Cardiac fibroblast (primary cell): ENCODE data around the gene ASTN2.

Experiments
- DNase-seq, 2 donors: peaks; one replicate each; pipeline versions ENCODE4 v3.0.0 to v3.0.0-alpha.2; 2010; ENCODE audit warnings: low read depth in 2 of 2
- H3K4me3 ChIP-seq, 2 donors: replicated peaks in 1 of 2; 1 replicate in 1 of 2; 2 replicates in 1 of 2; pipeline ENCODE4 v1.5.1; 2011; ENCODE audit warnings: low read depth in 2 of 2, low read length in 2 of 2, mild to moderate bottlenecking in 2 of 2, moderate library complexity in 1 of 2
- TF ChIP-seq, protein P1 (sequence below): IDR thresholded peaks from one replicate; pipeline ENCODE4 v1.5.1; 2011; ENCODE audit warnings: low read depth, mild to moderate bottlenecking, low read length, inconsistent platforms

Gene ASTN2

GRCh38 chr9:116411506-116411905 lies 1003.4 kb downstream of the ASTN2 start:
- no peak for DNase-seq
- H3K4me3 ChIP-seq: no peak overlapping the region
- TF ChIP-seq, protein P1, sequence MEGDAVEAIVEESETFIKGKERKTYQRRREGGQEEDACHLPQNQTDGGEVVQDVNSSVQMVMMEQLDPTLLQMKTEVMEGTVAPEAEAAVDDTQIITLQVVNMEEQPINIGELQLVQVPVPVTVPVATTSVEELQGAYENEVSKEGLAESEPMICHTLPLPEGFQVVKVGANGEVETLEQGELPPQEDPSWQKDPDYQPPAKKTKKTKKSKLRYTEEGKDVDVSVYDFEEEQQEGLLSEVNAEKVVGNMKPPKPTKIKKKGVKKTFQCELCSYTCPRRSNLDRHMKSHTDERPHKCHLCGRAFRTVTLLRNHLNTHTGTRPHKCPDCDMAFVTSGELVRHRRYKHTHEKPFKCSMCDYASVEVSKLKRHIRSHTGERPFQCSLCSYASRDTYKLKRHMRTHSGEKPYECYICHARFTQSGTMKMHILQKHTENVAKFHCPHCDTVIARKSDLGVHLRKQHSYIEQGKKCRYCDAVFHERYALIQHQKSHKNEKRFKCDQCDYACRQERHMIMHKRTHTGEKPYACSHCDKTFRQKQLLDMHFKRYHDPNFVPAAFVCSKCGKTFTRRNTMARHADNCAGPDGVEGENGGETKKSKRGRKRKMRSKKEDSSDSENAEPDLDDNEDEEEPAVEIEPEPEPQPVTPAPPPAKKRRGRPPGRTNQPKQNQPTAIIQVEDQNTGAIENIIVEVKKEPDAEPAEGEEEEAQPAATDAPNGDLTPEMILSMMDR: no peak

DNA sequence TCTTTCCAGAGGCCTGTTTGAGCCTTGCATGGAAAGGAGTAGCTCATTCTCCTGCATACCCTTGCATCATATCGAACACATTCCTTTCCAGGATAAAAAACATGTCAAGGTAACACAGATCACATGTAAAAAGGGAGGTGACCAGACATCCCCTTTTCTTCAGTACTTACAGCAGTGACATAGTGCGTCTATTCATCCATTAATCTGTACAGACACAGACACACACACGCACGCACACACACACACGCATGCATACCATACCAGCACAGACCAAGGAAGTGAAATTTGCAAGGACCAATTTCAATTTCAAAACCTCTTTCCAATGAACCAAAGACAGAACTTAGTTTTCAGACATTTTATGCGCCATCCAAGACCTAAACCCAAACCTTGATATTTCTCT lies 1005.2 kb downstream of the ASTN2 start:
- H3K4me3 ChIP-seq: no peak overlapping the region
- TF ChIP-seq, protein P1: no peak

GRCh38 chr9:116409129-116409528 lies 1005.7 kb downstream of the ASTN2 start:
- no peak overlapping the region for H3K4me3 ChIP-seq
- TF ChIP-seq, protein P1: no peak
- peak in 1 of 2 donors; percentile 15 for DNase-seq

More for the DNA sequence above, 1005.2 kb downstream of the ASTN2 start:
- no peak for DNase-seq

DNA sequence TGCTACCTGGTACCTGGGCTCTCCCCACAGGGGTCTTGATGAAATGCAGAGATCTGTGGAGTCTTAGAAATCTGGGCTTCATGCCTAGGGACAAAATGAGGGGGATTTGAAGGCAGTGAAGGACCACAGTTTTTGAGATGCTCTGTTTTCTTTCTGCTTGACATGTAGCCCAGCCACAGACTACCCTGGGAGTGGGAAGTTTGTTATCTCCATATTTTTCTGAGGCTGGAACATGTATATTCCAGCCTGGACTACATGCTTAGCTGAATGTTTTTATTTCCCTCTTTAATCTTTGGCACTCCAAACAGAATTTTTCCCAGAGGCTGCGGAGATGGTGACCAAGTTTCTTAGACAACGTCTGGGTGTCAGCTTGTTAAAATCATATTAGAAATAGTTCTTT lies 1008.4 kb downstream of the ASTN2 start:
- TF ChIP-seq, protein P1: no peak
- H3K4me3 ChIP-seq: no peak overlapping the region
- peak in 1 of 2 donors; percentile 22 for DNase-seq

DNA sequence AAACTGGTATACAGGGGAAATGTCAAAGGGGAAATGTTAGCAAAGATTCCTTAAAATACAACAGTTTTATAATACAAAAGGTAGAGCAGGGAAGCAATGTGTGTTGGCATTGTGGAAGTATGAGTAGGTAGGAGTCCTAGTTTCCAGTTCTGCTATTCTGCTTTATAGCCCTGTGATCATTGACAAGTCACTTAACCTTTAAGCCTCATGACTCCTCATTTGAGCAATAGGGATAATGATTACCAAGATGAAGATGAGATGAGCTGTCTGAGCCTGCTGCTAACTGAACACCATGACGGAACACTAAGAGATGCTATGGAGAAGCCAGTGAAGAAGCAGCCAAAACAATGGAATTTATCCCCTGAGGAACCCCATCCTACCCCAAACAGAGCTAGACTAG lies 1009.5 kb downstream of the ASTN2 start:
- TF ChIP-seq, protein P1: no peak
- no peak overlapping the region for H3K4me3 ChIP-seq
- DNase-seq: peak in 1 of 2 donors; percentile 55

- H3K4me3 ChIP-seq: no peak overlapping the region
- TF ChIP-seq, protein P1: no peak
Measured at GRCh38 chr9:116404228-116404627, 1010.6 kb downstream of the ASTN2 start.

GRCh38 chr9:116403171-116403570 lies 1011.7 kb downstream of the ASTN2 start:
- DNase-seq: peak in 1 of 2 donors; percentile 41
- TF ChIP-seq, protein P1: no peak
- H3K4me3 ChIP-seq: no peak overlapping the region

More at GRCh38 chr9:116404228-116404627, 1010.6 kb downstream of the ASTN2 start:
- peak in 1 of 2 donors; percentile 53 for DNase-seq
